Measurements from ENCODE around the gene C1orf198. TPM values are rescaled to one million over a fixed set of nuclear protein-coding genes. Genes with fewer than 3 reads are reported as not detected.
A peak's percentile ranks its signal among the peaks of the same experiment; 100 is the strongest.

The C1orf198 gene
- total RNA-seq, 1 donor from 2014 or later: 48.5 TPM

GRCh38 chr1:230863449-230863848 is 4.9 kb downstream of the C1orf198 start:
- Histone ChIP-seq H3K9me3 (ENCODE audit: low read depth) (no peaks in the 10 kb centered on the region), H2AFZ (replicated peaks) (no peak overlapping the region), H3K4me2 (no peak overlapping the region), H3K79me2 (ENCODE audit: low read depth) (peaks cover 96% of the 10 kb centered on the region), H3F3A (ENCODE audit: low read depth) (peaks cover 8% of the 10 kb centered on the region), H3K4me3 (no peak overlapping the region), H3K27ac (no peak overlapping the region), H3K4me1 (peaks cover 43% of the 10 kb centered on the region), H4K20me1 (ENCODE audit: low read depth) (peaks cover 33% of the 10 kb centered on the region), H3K27me3 (no peaks in the 10 kb centered on the region), H3K9ac (no peak overlapping the region), H3K36me3 (no peaks in the 10 kb centered on the region)
- Mint-ChIP-seq H3K27ac (no peak overlapping the region), H3K9me3 (peaks cover 4% of the 10 kb centered on the region), H3K4me1 (peaks cover 50% of the 10 kb centered on the region), H3K36me3 (peaks cover 32% of the 10 kb centered on the region), H3K4me3 (no peak overlapping the region), H3K27me3 (ENCODE audit: insufficient read depth, low read depth) (peaks cover 3% of the 10 kb centered on the region)
- no peak for DNase-seq (ENCODE audit: low spot score)
- TF ChIP-seq EZH2phosphoT487 (IDR thresholded peaks at IDR 0.05) (no peak), EZH2 (IDR thresholded peaks at IDR 0.05) (no peak), CTCF (IDR thresholded peaks at IDR 0.05) (no peak)

GRCh38 chr1:230861970-230862595 is 6.2 kb downstream of the C1orf198 start:
- no peak overlapping the region for H2AFZ ChIP-seq (replicated peaks)
- peaks cover 51% of the 10 kb centered on the region for H3K4me1 ChIP-seq
- TF ChIP-seq EZH2phosphoT487 (IDR thresholded peaks at IDR 0.05): no peak
- H3K27me3 ChIP-seq: no peaks in the 10 kb centered on the region
- peaks cover 36% of the 10 kb centered on the region for H3K36me3 Mint-ChIP-seq
- H3K4me1 Mint-ChIP-seq: peaks cover 55% of the 10 kb centered on the region
- H3K27me3 Mint-ChIP-seq (ENCODE audit: insufficient read depth, low read depth): peaks cover 3% of the 10 kb centered on the region
- peaks cover 8% of the 10 kb centered on the region for H3F3A ChIP-seq (ENCODE audit: low read depth)
- no peak overlapping the region for H3K4me3 ChIP-seq
- H3K27ac Mint-ChIP-seq: no peak overlapping the region
- peaks cover 99% of the 10 kb centered on the region for H3K79me2 ChIP-seq (ENCODE audit: low read depth)
- no peak overlapping the region for H3K4me3 Mint-ChIP-seq
- H3K9me3 ChIP-seq (ENCODE audit: low read depth): no peaks in the 10 kb centered on the region
- peaks cover 4% of the 10 kb centered on the region for H3K9me3 Mint-ChIP-seq
- DNase-seq (ENCODE audit: low spot score): no peak
- H4K20me1 ChIP-seq (ENCODE audit: low read depth): peaks cover 35% of the 10 kb centered on the region
- H3K9ac ChIP-seq: no peak overlapping the region
- H3K36me3 ChIP-seq: no peaks in the 10 kb centered on the region
- no peak overlapping the region for H3K27ac ChIP-seq
- H3K4me2 ChIP-seq: no peak overlapping the region

GRCh38 chr1:230861489-230861888 is 6.8 kb downstream of the C1orf198 start:
- H3K4me3 Mint-ChIP-seq: no peak overlapping the region
- Histone ChIP-seq H3K27ac (no peak overlapping the region), H3K36me3 (no peaks in the 10 kb centered on the region), H3K27me3 (no peaks in the 10 kb centered on the region), H3K4me1 (peaks cover 45% of the 10 kb centered on the region), H3K4me2 (no peak overlapping the region), H3F3A (ENCODE audit: low read depth) (peaks cover 8% of the 10 kb centered on the region), H4K20me1 (ENCODE audit: low read depth) (peaks cover 34% of the 10 kb centered on the region), H3K79me2 (ENCODE audit: low read depth) (peaks cover 99% of the 10 kb centered on the region), H3K9me3 (ENCODE audit: low read depth) (no peaks in the 10 kb centered on the region), H3K9ac (no peak overlapping the region), H2AFZ (replicated peaks) (no peak overlapping the region), H3K4me3 (no peak overlapping the region)
- TF ChIP-seq EZH2 (IDR thresholded peaks at IDR 0.05) (no peak), EZH2phosphoT487 (IDR thresholded peaks at IDR 0.05) (no peak), CTCF (IDR thresholded peaks at IDR 0.05) (no peak)
- no peak overlapping the region for H3K27ac Mint-ChIP-seq
- DNase-seq (ENCODE audit: low spot score): peak; percentile 29
- peaks cover 3% of the 10 kb centered on the region for H3K27me3 Mint-ChIP-seq (ENCODE audit: insufficient read depth, low read depth)
- H3K9me3 Mint-ChIP-seq: peaks cover 4% of the 10 kb centered on the region
- H3K36me3 Mint-ChIP-seq: peaks cover 41% of the 10 kb centered on the region
- H3K4me1 Mint-ChIP-seq: peaks cover 55% of the 10 kb centered on the region

GRCh38 chr1:230860617-230861384 is 7.5 kb downstream of the C1orf198 start:
- Mint-ChIP-seq H3K36me3 (peaks cover 41% of the 10 kb centered on the region), H3K27ac (no peak overlapping the region), H3K4me1 (peaks cover 57% of the 10 kb centered on the region), H3K27me3 (ENCODE audit: insufficient read depth, low read depth) (peaks cover 4% of the 10 kb centered on the region), H3K9me3 (peaks cover 4% of the 10 kb centered on the region), H3K4me3 (no peak overlapping the region)
- Histone ChIP-seq H4K20me1 (ENCODE audit: low read depth) (peaks cover 36% of the 10 kb centered on the region), H3K27me3 (no peaks in the 10 kb centered on the region), H2AFZ (replicated peaks) (no peak overlapping the region), H3K9ac (no peak overlapping the region), H3K27ac (no peak overlapping the region), H3K36me3 (no peaks in the 10 kb centered on the region), H3K9me3 (ENCODE audit: low read depth) (no peaks in the 10 kb centered on the region), H3K79me2 (ENCODE audit: low read depth) (peaks cover 96% of the 10 kb centered on the region), H3K4me1 (peaks cover 45% of the 10 kb centered on the region), H3F3A (ENCODE audit: low read depth) (peaks cover 8% of the 10 kb centered on the region), H3K4me2 (no peak overlapping the region), H3K4me3 (no peak overlapping the region)
- no peak for DNase-seq (ENCODE audit: low spot score)
- TF ChIP-seq EZH2phosphoT487 (IDR thresholded peaks at IDR 0.05) (no peak), EZH2 (IDR thresholded peaks at IDR 0.05) (no peak), CTCF (IDR thresholded peaks at IDR 0.05) (no peak)

All from neural progenitor cell (in vitro differentiated cells).